ENCODE data around the gene LDB2. TPM values are rescaled to one million over a fixed set of nuclear protein-coding genes. Genes with fewer than 3 reads are reported as not detected.

The LDB2 gene
- total RNA-seq, 4 donors from 2014 or later, result 16.2 to 31.7 (median 22.4) TPM

- Histone ChIP-seq H3K36me3 (no peaks in the 10 kb centered on the region), H3K4me3 (no peak overlapping the region), H3K27me3 (no peaks in the 10 kb centered on the region), H3K9me3 (no peaks in the 10 kb centered on the region), H3K4me1 (no peaks in the 10 kb centered on the region), H3K27ac (replicated peaks in 1 of 4) (no peak overlapping the region)
- TF ChIP-seq EP300 (IDR thresholded peaks at IDR 0.05) (no peak), POLR2A (IDR thresholded peaks at IDR 0.05; ENCODE audit: low read depth) (no peak), CTCF (IDR thresholded peaks at IDR 0.05) (no peak), POLR2AphosphoS5 (IDR thresholded peaks at IDR 0.05) (no peak)
- no peak for DNase-seq (ENCODE audit: extremely low spot score)
- intact Hi-C loops (cut with DNase I), result no loop called here
- WGBS, result 72% methylated on average over 2 of the region's 2 CpGs
These were observed 433.8 kb downstream of the LDB2 start for GRCh38 chr4:16464651-16465050.

DNA sequence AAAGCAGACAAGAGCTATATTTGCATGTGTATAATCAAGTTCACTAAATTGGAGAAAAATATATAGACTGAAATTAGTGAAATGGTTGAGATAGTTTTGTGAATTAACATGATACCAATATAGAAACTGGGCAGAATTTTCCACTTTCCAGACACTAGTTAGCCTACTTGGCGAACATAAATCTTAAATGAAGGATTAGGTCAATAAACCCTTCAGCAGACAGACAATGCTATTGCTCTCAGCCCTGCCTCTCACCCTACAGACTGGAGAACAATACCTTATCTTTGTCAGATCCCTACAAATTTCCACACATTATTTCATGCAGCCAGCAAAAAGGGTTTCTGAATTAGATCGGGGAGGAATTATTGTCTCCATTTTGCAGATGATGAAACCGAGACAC lies 435.8 kb downstream of the LDB2 start:
- intact Hi-C loops (cut with DNase I), result no loop called here
- Histone ChIP-seq H3K36me3 (no peaks in the 10 kb centered on the region), H3K9me3 (peaks cover 0 to 5% (median 0%) of the 10 kb centered on the region in 4 donors), H3K27me3 (no peaks in the 10 kb centered on the region), H3K4me1 (no peaks in the 10 kb centered on the region), H3K27ac (replicated peaks in 1 of 4) (no peak overlapping the region), H3K4me3 (no peak overlapping the region)
- TF ChIP-seq POLR2A (IDR thresholded peaks at IDR 0.05; ENCODE audit: low read depth), result no peak
- no peak for TF ChIP-seq POLR2AphosphoS5 (IDR thresholded peaks at IDR 0.05)
- TF ChIP-seq CTCF (IDR thresholded peaks at IDR 0.05), result no peak
- no peak for TF ChIP-seq EP300 (IDR thresholded peaks at IDR 0.05)
- no peak for DNase-seq (ENCODE audit: extremely low spot score)
- WGBS, result 91% methylated on average over 3 of the region's 3 CpGs

GRCh38 chr4:16461362-16461761 lies 437.1 kb downstream of the LDB2 start:
- no peaks in the 10 kb centered on the region for H3K36me3 ChIP-seq
- TF ChIP-seq CTCF (IDR thresholded peaks at IDR 0.05) (no peak), POLR2AphosphoS5 (IDR thresholded peaks at IDR 0.05) (no peak), EP300 (IDR thresholded peaks at IDR 0.05) (no peak), POLR2A (IDR thresholded peaks at IDR 0.05; ENCODE audit: low read depth) (no peak)
- no peak overlapping the region for H3K4me3 ChIP-seq
- H3K9me3 ChIP-seq, result peaks cover 0 to 5% (median 0%) of the 10 kb centered on the region in 4 donors
- DNase-seq (ENCODE audit: extremely low spot score), result no peak
- H3K27ac ChIP-seq (replicated peaks in 1 of 4), result no peak overlapping the region
- H3K27me3 ChIP-seq, result no peaks in the 10 kb centered on the region
- 78% methylated on average over 1 of the region's 1 CpG for WGBS
- H3K4me1 ChIP-seq, result no peaks in the 10 kb centered on the region
- intact Hi-C loops (cut with DNase I), result no loop called here

GRCh38 chr4:16457944-16458343 lies 440.5 kb downstream of the LDB2 start:
- no peak overlapping the region for H3K27ac ChIP-seq (replicated peaks in 1 of 4)
- no peak overlapping the region for H3K4me3 ChIP-seq
- intact Hi-C loops (cut with DNase I), result no loop called here
- DNase-seq (ENCODE audit: extremely low spot score), result no peak
- H3K27me3 ChIP-seq, result no peaks in the 10 kb centered on the region
- TF ChIP-seq POLR2A (IDR thresholded peaks at IDR 0.05; ENCODE audit: low read depth) (no peak), POLR2AphosphoS5 (IDR thresholded peaks at IDR 0.05) (no peak), EP300 (IDR thresholded peaks at IDR 0.05) (no peak), CTCF (IDR thresholded peaks at IDR 0.05) (no peak)
- peaks cover 0 to 5% (median 0%) of the 10 kb centered on the region in 4 donors for H3K9me3 ChIP-seq
- WGBS, result 92% methylated on average over 4 of the region's 4 CpGs
- H3K36me3 ChIP-seq, result no peaks in the 10 kb centered on the region
- H3K4me1 ChIP-seq, result peaks cover 0 to 7% (median 0%) of the 10 kb centered on the region in 4 donors
